Liver (tissue), 9 donors: ENCODE data around the gene TLR8. TPM values are rescaled to one million over a fixed set of nuclear protein-coding genes. Genes with fewer than 3 reads are reported as not detected.

Experiments used
- DNase-seq: peaks from one replicate; pipeline ENCODE4 v3.0.0-alpha.2; 2017; ENCODE audit warnings: low spot score
- H3K27ac ChIP-seq, 2 donors: one replicate each; pipeline ENCODE4 v1.7.0; 2013; ENCODE audit warnings: inconsistent platforms in 2 of 2, low read length in 2 of 2, control low read depth in 1 of 2, low read depth in 1 of 2, mild to moderate bottlenecking in 1 of 2
- H3K27me3 ChIP-seq, 4 donors: one replicate each; pipeline versions ENCODE4 v1.6.1 to v1.7.0; 2013; ENCODE audit warnings: low read length in 3 of 4, inconsistent platforms in 1 of 4, mild to moderate bottlenecking in 1 of 4, moderate library complexity in 1 of 4; ENCODE audit not compliant: control insufficient read depth in 4 of 4, insufficient read depth in 4 of 4
- H3K36me3 ChIP-seq, 4 donors: one replicate each; pipeline versions ENCODE4 v1.6.1 to v1.7.0; 2013; ENCODE audit warnings: low read length in 3 of 4, mild to moderate bottlenecking in 3 of 4, low read depth in 1 of 4, moderate library complexity in 1 of 4; ENCODE audit not compliant: control insufficient read depth in 4 of 4, insufficient read depth in 3 of 4
- H3K4me1 ChIP-seq, 4 donors: one replicate each; pipeline versions ENCODE4 v1.6.1 to v1.7.0; 2013; ENCODE audit warnings: low read length in 3 of 4, mild to moderate bottlenecking in 3 of 4, moderate library complexity in 1 of 4; ENCODE audit not compliant: control insufficient read depth in 4 of 4, insufficient read depth in 4 of 4
- H3K4me3 ChIP-seq, 3 donors: one replicate each; pipeline versions ENCODE4 v1.6.1 to v1.7.0; 2013; ENCODE audit warnings: low read length in 3 of 3, control low read depth in 1 of 3, low read depth in 1 of 3, mild to moderate bottlenecking in 1 of 3
- H3K9ac ChIP-seq, 2 donors: one replicate each; pipeline ENCODE4 v1.7.0; 2013; ENCODE audit warnings: low read length in 2 of 2, mild to moderate bottlenecking in 2 of 2, moderate library complexity in 2 of 2, control low read depth in 1 of 2, low read depth in 1 of 2
- H3K9me3 ChIP-seq, 4 donors: one replicate each; pipeline versions ENCODE4 v1.6.1 to v1.7.0; 2013; ENCODE audit warnings: low read length in 3 of 4; ENCODE audit not compliant: control insufficient read depth in 4 of 4
- ATF3 ChIP-seq: IDR thresholded peaks from 2 replicates; pipeline ENCODE4 v1.6.1; 2016; ENCODE audit warnings: antibody characterized with exemption
- CTCF ChIP-seq: fragments of 150-350 bp; IDR thresholded peaks from 2 replicates; pipeline ENCODE4 v1.5.1; 2017; ENCODE audit warnings: improper control_type of control experiment, low read depth, low read length; ENCODE audit not compliant: missing input control
- EGR1 ChIP-seq, 2 donors: IDR thresholded peaks; 2 replicates each; pipeline ENCODE4 v1.6.1; 2016 to 2018; ENCODE audit warnings: antibody characterized with exemption in 2 of 2, low read depth in 2 of 2
- FOXA1 ChIP-seq: IDR thresholded peaks from 2 replicates; pipeline ENCODE4 v1.6.1; 2016; ENCODE audit warnings: antibody characterized with exemption
- FOXA2 ChIP-seq: IDR thresholded peaks from 2 replicates; pipeline ENCODE4 v1.6.1; 2016; ENCODE audit warnings: antibody characterized with exemption
- GABPA ChIP-seq, 2 donors: IDR thresholded peaks in 1 of 2; conservative IDR thresholded peaks in 1 of 2; 2 replicates each; pipeline ENCODE4 v1.6.1; 2016; ENCODE audit warnings: antibody characterized with exemption in 2 of 2, mild to moderate bottlenecking in 1 of 2, moderate library complexity in 1 of 2
- HNF4A ChIP-seq, 2 donors: conservative IDR thresholded peaks; 2 replicates each; pipeline ENCODE4 v1.6.1; 2016; ENCODE audit warnings: antibody characterized with exemption in 2 of 2, mild to moderate bottlenecking in 2 of 2
- HNF4G ChIP-seq: IDR thresholded peaks from 2 replicates; pipeline ENCODE4 v1.6.1; 2016; ENCODE audit warnings: antibody characterized with exemption
- JUND ChIP-seq, 2 donors: IDR thresholded peaks; 2 replicates each; pipeline ENCODE4 v1.6.1; 2016; ENCODE audit warnings: antibody characterized with exemption in 2 of 2
- MAX ChIP-seq: IDR thresholded peaks from 2 replicates; pipeline ENCODE4 v1.6.1; 2016; ENCODE audit warnings: antibody characterized with exemption
- NR2F2 ChIP-seq: IDR thresholded peaks from 2 replicates; pipeline ENCODE4 v1.6.1; 2016; ENCODE audit warnings: antibody characterized with exemption
- RAD21 ChIP-seq, 2 donors: IDR thresholded peaks; 2 replicates each; pipeline ENCODE4 v1.6.1; 2016; ENCODE audit warnings: antibody characterized with exemption in 2 of 2, mild to moderate bottlenecking in 2 of 2
- REST ChIP-seq: IDR thresholded peaks from 2 replicates; pipeline ENCODE4 v1.6.1; 2016; ENCODE audit warnings: antibody characterized with exemption, mild to moderate bottlenecking
- RXRA ChIP-seq, 2 donors: IDR thresholded peaks; 2 replicates each; pipeline ENCODE4 v1.6.1; 2017 to 2018; ENCODE audit warnings: antibody characterized with exemption in 2 of 2, mild to moderate bottlenecking in 1 of 2
- SP1 ChIP-seq: IDR thresholded peaks from 2 replicates; pipeline ENCODE4 v1.6.1; 2018; ENCODE audit warnings: antibody characterized with exemption, mild to moderate bottlenecking
- TAF1 ChIP-seq: conservative IDR thresholded peaks from 2 replicates; pipeline ENCODE4 v1.6.1; 2016; ENCODE audit warnings: antibody characterized with exemption, mild to moderate bottlenecking
- YY1 ChIP-seq: IDR thresholded peaks from 2 replicates; pipeline ENCODE4 v1.6.1; 2016; ENCODE audit warnings: antibody characterized with exemption, mild to moderate bottlenecking
- ZBTB33 ChIP-seq: IDR thresholded peaks from 2 replicates; pipeline ENCODE4 v1.6.1; 2016; ENCODE audit warnings: antibody characterized with exemption
- WGBS: extraction: QIAGEN DNeasy Blood & Tissue Kit; methylation state at CpG from one replicate; pipeline ENCODE4 v1.1.7; 2013; 5-methylcytosine and 5-hydroxymethylcytosine counted together
- polyA plus RNA-seq, 2 donors: library from polyadenylated mRNA; stranded (reverse) in 1 of 2; unstranded in 1 of 2; fragments of 200-250 nt in 1 of 2; fragments of >200 nt in 1 of 2; fragmentation: Nextera tagmentation in 1 of 2; extraction: Ambion mirVana in 1 of 2; gene quantifications; one replicate each; pipeline versions ENCODE4 v1.2.1 to v1.2.3, GENCODE V29; 2013 to 2015
- total RNA-seq, 2 donors: library from RNA; depleted of rRNA; stranded (reverse); fragments of >200 nt; gene quantifications; one replicate each; pipeline ENCODE4 v1.2.3, GENCODE V29; 2014
- donor health status: healthy.
- donor health status: healthy.
- donor health status: healthy.
- donor health status: healthy.
- donor health status: healthy.

TLR8 gene
- total and polyA plus RNA-seq, 4 donors, result 0.28 to 4.6 (median 2.1) TPM

- Histone ChIP-seq H3K27ac (no peak overlapping the region), H3K4me1 (no peaks in the 10 kb centered on the region), H3K9me3 (no peaks in the 10 kb centered on the region), H3K9ac (no peak overlapping the region), H3K4me3 (no peak overlapping the region), H3K36me3 (no peaks in the 10 kb centered on the region), H3K27me3 (peaks cover 0 to 3% (median 0%) of the 10 kb centered on the region in 4 donors)
- TF ChIP-seq ATF3 (no peak), REST (no peak), FOXA2 (no peak), HNF4A (conservative IDR thresholded peaks at IDR 0.05) (no peak), EGR1 (IDR thresholded peaks at IDR 0.05; ENCODE audit: low read depth in 2 of 2) (no peak), JUND (IDR thresholded peaks at IDR 0.05) (no peak), FOXA1 (no peak), ZBTB33 (no peak), SP1 (no peak), RAD21 (IDR thresholded peaks at IDR 0.05) (no peak), HNF4G (no peak)
- 75% methylated on average over 5 of the region's 5 CpGs for WGBS
- DNase-seq, result no peak
Measured at GRCh38 chrX:12890467-12890866, 16.0 kb upstream of the TLR8 start.

- no peaks in the 10 kb centered on the region for H3K4me1 ChIP-seq
- no peak for TF ChIP-seq HNF4G
- no peak for TF ChIP-seq RXRA (IDR thresholded peaks at IDR 0.05)
- no peak for TF ChIP-seq SP1
- TF ChIP-seq FOXA1, result no peak
- no peak for TF ChIP-seq REST
- TF ChIP-seq FOXA2, result no peak
- TF ChIP-seq GABPA (IDR thresholded peaks at IDR 0.05 in 1 of 2, conservative IDR thresholded peaks at IDR 0.05 in 1 of 2), result no peak
- TF ChIP-seq NR2F2, result no peak
- TF ChIP-seq ZBTB33, result no peak
- TF ChIP-seq MAX, result no peak
- no peak for TF ChIP-seq EGR1 (IDR thresholded peaks at IDR 0.05; ENCODE audit: low read depth in 2 of 2)
- no peak for TF ChIP-seq HNF4A (conservative IDR thresholded peaks at IDR 0.05)
- no peak for TF ChIP-seq RAD21 (IDR thresholded peaks at IDR 0.05)
- no peak for TF ChIP-seq CTCF
- no peak for TF ChIP-seq ATF3
- no peak for TF ChIP-seq TAF1
- TF ChIP-seq YY1, result no peak
- no peak for TF ChIP-seq JUND (IDR thresholded peaks at IDR 0.05)
- H3K9me3 ChIP-seq, result no peaks in the 10 kb centered on the region
- no peak overlapping the region for H3K27ac ChIP-seq
- no peaks in the 10 kb centered on the region for H3K36me3 ChIP-seq
- DNase-seq, result no peak
- WGBS, result 81% methylated on average over 4 of the region's 4 CpGs
- no peak overlapping the region for H3K9ac ChIP-seq
- peaks cover 0 to 3% (median 0%) of the 10 kb centered on the region in 4 donors for H3K27me3 ChIP-seq
- H3K4me3 ChIP-seq, result no peak overlapping the region
Measured at GRCh38 chrX:12891171-12891570, 15.2 kb upstream of the TLR8 start.
